ENCODE data around the gene SLC35F1.
"Not testable (repeated sequence)": the region's sequence is repeated elsewhere in the genome, so short reads cannot be mapped to it uniquely, and the experiment has no call there.

The SLC35F1 gene

GRCh38 chr6:117906958-117907600 is at the start of gene SLC35F1:
Gene SLC35F1 (plus strand): TSS chr6:117907264.
- Histone ChIP-seq H2AFZ (ENCODE audit: low read depth, low read length) (no peak within 1 kb of the TSS), H3K4me1 (ENCODE audit: low read length) (no peaks in the 10 kb centered on the region), H3K27ac (ENCODE audit: low read length) (no peak within 1 kb of the TSS), H3K36me3 (replicated peaks; ENCODE audit: low read depth, low read length) (no peaks in the 10 kb centered on the region), H3K79me2 (ENCODE audit: low read length) (no peaks in the 10 kb centered on the region), H4K20me1 (ENCODE audit: insufficient read depth, low read length) (no peaks in the 10 kb centered on the region), H3K4me3 (ENCODE audit: low read length) (no peak within 1 kb of the TSS), H3K9me3 (ENCODE audit: insufficient read depth, low read length) (no peaks in the 10 kb centered on the region), H3K4me2 (ENCODE audit: low read length) (no peak within 1 kb of the TSS), H3K9ac (ENCODE audit: low read length) (no peak within 1 kb of the TSS), H3K27me3 (ENCODE audit: low read depth, low read length) (no peaks in the 10 kb centered on the region)
- no peak for TF ChIP-seq EZH2phosphoT487 (IDR thresholded peaks at IDR 0.05; ENCODE audit: low read depth)
- no peak for TF ChIP-seq CTCF (IDR thresholded peaks at IDR 0.05; ENCODE audit: low read depth, low read length)

- not testable (repeated sequence) for H3K27me3 ChIP-seq (ENCODE audit: low read depth, low read length); H3K79me2 ChIP-seq (ENCODE audit: low read length); H2AFZ ChIP-seq (ENCODE audit: low read depth, low read length); H3K9ac ChIP-seq (ENCODE audit: low read length); H3K9me3 ChIP-seq (ENCODE audit: insufficient read depth, low read length); H3K4me3 ChIP-seq (ENCODE audit: low read length); H3K27ac ChIP-seq (ENCODE audit: low read length); H3K36me3 ChIP-seq (replicated peaks; ENCODE audit: low read depth, low read length); H3K4me2 ChIP-seq (ENCODE audit: low read length); H3K4me1 ChIP-seq (ENCODE audit: low read length); H4K20me1 ChIP-seq (ENCODE audit: insufficient read depth, low read length)
Observed at GRCh38 chr6:117858601-117859000, 48.5 kb upstream of the SLC35F1 start.

GRCh38 chr6:117861545-117861944 is 45.5 kb upstream of the SLC35F1 start:
- no peaks in the 10 kb centered on the region for H4K20me1 ChIP-seq (ENCODE audit: insufficient read depth, low read length)
- no peak overlapping the region for H3K27ac ChIP-seq (ENCODE audit: low read length)
- no peak for TF ChIP-seq EZH2phosphoT487 (IDR thresholded peaks at IDR 0.05; ENCODE audit: low read depth)
- TF ChIP-seq CTCF (IDR thresholded peaks at IDR 0.05; ENCODE audit: low read depth, low read length) = no peak
- no peaks in the 10 kb centered on the region for H3K9me3 ChIP-seq (ENCODE audit: insufficient read depth, low read length)
- no peaks in the 10 kb centered on the region for H3K27me3 ChIP-seq (ENCODE audit: low read depth, low read length)
- no peak overlapping the region for H3K9ac ChIP-seq (ENCODE audit: low read length)
- H3K4me2 ChIP-seq (ENCODE audit: low read length) = no peak overlapping the region
- no peaks in the 10 kb centered on the region for H3K36me3 ChIP-seq (replicated peaks; ENCODE audit: low read depth, low read length)
- no peaks in the 10 kb centered on the region for H3K79me2 ChIP-seq (ENCODE audit: low read length)
- no peak overlapping the region for H2AFZ ChIP-seq (ENCODE audit: low read depth, low read length)
- no peaks in the 10 kb centered on the region; the same call in 1 of the 2 replicates for H3K4me1 ChIP-seq (ENCODE audit: low read length)
- no peak overlapping the region for H3K4me3 ChIP-seq (ENCODE audit: low read length)

GRCh38 chr6:117866561-117866960 is 40.5 kb upstream of the SLC35F1 start:
- Histone ChIP-seq H3K9me3 (ENCODE audit: insufficient read depth, low read length) (no peaks in the 10 kb centered on the region), H3K36me3 (replicated peaks; ENCODE audit: low read depth, low read length) (no peaks in the 10 kb centered on the region), H3K4me2 (ENCODE audit: low read length) (no peak overlapping the region), H2AFZ (ENCODE audit: low read depth, low read length) (no peak overlapping the region), H3K27me3 (ENCODE audit: low read depth, low read length) (no peaks in the 10 kb centered on the region), H3K9ac (ENCODE audit: low read length) (no peak overlapping the region), H4K20me1 (ENCODE audit: insufficient read depth, low read length) (no peaks in the 10 kb centered on the region), H3K4me1 (ENCODE audit: low read length) (no peaks in the 10 kb centered on the region; the same call in 1 of the 2 replicates), H3K79me2 (ENCODE audit: low read length) (no peaks in the 10 kb centered on the region), H3K4me3 (ENCODE audit: low read length) (no peak overlapping the region), H3K27ac (ENCODE audit: low read length) (no peak overlapping the region)
- TF ChIP-seq EZH2phosphoT487 (IDR thresholded peaks at IDR 0.05; ENCODE audit: low read depth) (no peak), CTCF (IDR thresholded peaks at IDR 0.05; ENCODE audit: low read depth, low read length) (no peak)
